ENCODE results near the gene CADM4. TPM values are rescaled to one million over a fixed set of nuclear protein-coding genes. Genes with fewer than 3 reads are reported as not detected.

CADM4 gene
- total and polyA plus RNA-seq, 2 of the 8 experiments (the other 6 are each of a cell fraction or from before 2014, with no cell fraction given): 13.5 to 25.0 TPM

- TF ChIP-seq CHD2 (IDR thresholded peaks at IDR 0.05; ENCODE audit: low read length) (no peak), ATF2 (IDR thresholded peaks at IDR 0.05; ENCODE audit: low read length) (no peak), CEBPB (IDR thresholded peaks at IDR 0.05; ENCODE audit: low read depth, low read length) (no peak), BCL11A (IDR thresholded peaks at IDR 0.05; ENCODE audit: low read depth in 2 of 2, low read length in 2 of 2) (no peak), KDM1A (IDR thresholded peaks at IDR 0.05; ENCODE audit: borderline replicate concordance, low read length) (no peak), HDAC6 (IDR thresholded peaks at IDR 0.05; ENCODE audit: low read depth, low read length) (no peak), SRF (IDR thresholded peaks at IDR 0.05; ENCODE audit: low read depth, low read length) (no peak)
Measured at GRCh38 chr19:43584484-43584883, 55.2 kb downstream of the CADM4 start (continued).
